ENCODE results near the gene BMI1. TPM values are rescaled to one million over a fixed set of nuclear protein-coding genes. Genes with fewer than 3 reads are reported as not detected.

BMI1 gene
- total RNA-seq, 1 experiment from 2014 or later: 85.2 TPM

DNA sequence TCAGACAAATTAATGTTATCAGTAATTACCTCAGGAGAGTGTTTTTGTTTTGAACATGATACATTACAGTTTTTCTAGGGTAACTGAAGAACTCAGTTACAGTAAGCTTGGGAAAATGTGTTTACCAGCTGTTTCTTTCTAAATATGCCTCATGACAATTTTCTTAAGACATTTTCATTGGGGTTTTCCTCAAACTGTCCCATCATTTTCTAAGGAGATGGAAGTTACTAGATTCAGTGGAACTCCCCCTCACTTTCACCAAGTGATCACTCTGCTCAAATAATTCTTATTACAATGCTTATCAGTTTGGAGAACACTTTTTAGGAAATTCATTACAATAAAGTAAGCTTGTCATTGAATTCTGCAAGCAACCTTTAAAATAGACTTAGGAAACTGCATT is 18.0 kb downstream of the BMI1 start:
- BruUV-seq (replicated peaks): no TSS peak
- TF ChIP-seq EZH2 (IDR thresholded peaks at IDR 0.05; ENCODE audit: borderline replicate concordance, low read depth, low read length, poor library complexity, severe bottlenecking): no peak
- TF ChIP-seq, protein P1, sequence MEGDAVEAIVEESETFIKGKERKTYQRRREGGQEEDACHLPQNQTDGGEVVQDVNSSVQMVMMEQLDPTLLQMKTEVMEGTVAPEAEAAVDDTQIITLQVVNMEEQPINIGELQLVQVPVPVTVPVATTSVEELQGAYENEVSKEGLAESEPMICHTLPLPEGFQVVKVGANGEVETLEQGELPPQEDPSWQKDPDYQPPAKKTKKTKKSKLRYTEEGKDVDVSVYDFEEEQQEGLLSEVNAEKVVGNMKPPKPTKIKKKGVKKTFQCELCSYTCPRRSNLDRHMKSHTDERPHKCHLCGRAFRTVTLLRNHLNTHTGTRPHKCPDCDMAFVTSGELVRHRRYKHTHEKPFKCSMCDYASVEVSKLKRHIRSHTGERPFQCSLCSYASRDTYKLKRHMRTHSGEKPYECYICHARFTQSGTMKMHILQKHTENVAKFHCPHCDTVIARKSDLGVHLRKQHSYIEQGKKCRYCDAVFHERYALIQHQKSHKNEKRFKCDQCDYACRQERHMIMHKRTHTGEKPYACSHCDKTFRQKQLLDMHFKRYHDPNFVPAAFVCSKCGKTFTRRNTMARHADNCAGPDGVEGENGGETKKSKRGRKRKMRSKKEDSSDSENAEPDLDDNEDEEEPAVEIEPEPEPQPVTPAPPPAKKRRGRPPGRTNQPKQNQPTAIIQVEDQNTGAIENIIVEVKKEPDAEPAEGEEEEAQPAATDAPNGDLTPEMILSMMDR (conservative IDR thresholded peaks at IDR 0.05; ENCODE audit: low read depth, low read length): no peak
- H3K4me1 ChIP-seq (ENCODE audit: insufficient read depth, low read length, poor library complexity, severe bottlenecking): peaks cover 22% of the 10 kb centered on the region
- intact Hi-C loops (cut with micrococcal nuclease; ENCODE audit: unreplicated experiment): no loop called here
- DNase-seq (ENCODE audit: low spot score): no peak
- ChIA-PET POLR2A (ENCODE audit: low non-redundant PET) (interaction anchor here (0.6 kb wide), 1 partner anchor 71 kb away, joined by 3 read pairs; no protein-coding TSS in a partner anchor), CTCF (no interaction called here)
- H3K9me3 ChIP-seq (ENCODE audit: low read depth, low read length, poor library complexity, severe bottlenecking): no peaks in the 10 kb centered on the region
- H3K27me3 ChIP-seq (replicated peaks; ENCODE audit: insufficient read depth, low read depth, low read length, poor library complexity): peaks cover 61% of the 10 kb centered on the region
- H3K36me3 ChIP-seq (ENCODE audit: insufficient read depth, low read length, poor library complexity, severe bottlenecking): no peaks in the 10 kb centered on the region
- H3K27ac ChIP-seq (ENCODE audit: low read depth, low read length, poor library complexity, severe bottlenecking): no peak overlapping the region
- H3K4me3 ChIP-seq (ENCODE audit: low read depth, low read length, poor library complexity, severe bottlenecking): no peak overlapping the region

GRCh38 chr10:22339761-22340328 is 18.9 kb downstream of the BMI1 start:
- ChIA-PET POLR2A (ENCODE audit: low non-redundant PET) (interaction anchor here (0.6 kb wide), 3 partner anchors 71 to 368 kb away, joined by 3 to 13 read pairs (median 3); no protein-coding TSS in a partner anchor), CTCF (no interaction called here)
- Histone ChIP-seq H3K27me3 (replicated peaks; ENCODE audit: insufficient read depth, low read depth, low read length, poor library complexity) (peaks cover 71% of the 10 kb centered on the region), H3K4me1 (ENCODE audit: insufficient read depth, low read length, poor library complexity, severe bottlenecking) (peaks cover 22% of the 10 kb centered on the region), H3K9me3 (ENCODE audit: low read depth, low read length, poor library complexity, severe bottlenecking) (no peaks in the 10 kb centered on the region), H3K36me3 (ENCODE audit: insufficient read depth, low read length, poor library complexity, severe bottlenecking) (no peaks in the 10 kb centered on the region), H3K4me3 (ENCODE audit: low read depth, low read length, poor library complexity, severe bottlenecking) (peak overlapping the region; percentile 73), H3K27ac (ENCODE audit: low read depth, low read length, poor library complexity, severe bottlenecking) (peak overlapping the region; percentile 92)
- TF ChIP-seq, protein P1 (conservative IDR thresholded peaks at IDR 0.05; ENCODE audit: low read depth, low read length): no peak
- no peak for TF ChIP-seq EZH2 (IDR thresholded peaks at IDR 0.05; ENCODE audit: borderline replicate concordance, low read depth, low read length, poor library complexity, severe bottlenecking)
- DNase-seq (ENCODE audit: low spot score): no peak
- no TSS peak for BruUV-seq (replicated peaks)
- intact Hi-C loops (cut with micrococcal nuclease; ENCODE audit: unreplicated experiment): loop anchor here (10.0 kb wide), 1 partner anchor 645 kb away; no protein-coding TSS in a partner anchor

- H3K4me1 ChIP-seq (ENCODE audit: insufficient read depth, low read length, poor library complexity, severe bottlenecking): peaks cover 22% of the 10 kb centered on the region
- peaks cover 78% of the 10 kb centered on the region for H3K27me3 ChIP-seq (replicated peaks; ENCODE audit: insufficient read depth, low read depth, low read length, poor library complexity)
- no peak for TF ChIP-seq EZH2 (IDR thresholded peaks at IDR 0.05; ENCODE audit: borderline replicate concordance, low read depth, low read length, poor library complexity, severe bottlenecking)
- TF ChIP-seq, protein P1 (conservative IDR thresholded peaks at IDR 0.05; ENCODE audit: low read depth, low read length): no peak
- intact Hi-C loops (cut with micrococcal nuclease; ENCODE audit: unreplicated experiment): loop anchor here (10.0 kb wide), 1 partner anchor 644 kb away; no protein-coding TSS in a partner anchor
- H3K9me3 ChIP-seq (ENCODE audit: low read depth, low read length, poor library complexity, severe bottlenecking): no peaks in the 10 kb centered on the region
- BruUV-seq (replicated peaks): no TSS peak
- CTCF ChIA-PET: no interaction called here
- DNase-seq (ENCODE audit: low spot score): peak; percentile 90
- H3K27ac ChIP-seq (ENCODE audit: low read depth, low read length, poor library complexity, severe bottlenecking): peak overlapping the region; percentile 92
- POLR2A ChIA-PET (ENCODE audit: low non-redundant PET): interaction anchor here (0.6 kb wide), 2 partner anchors 77 to 367 kb away, joined by 3 to 13 read pairs; no protein-coding TSS in a partner anchor
- H3K4me3 ChIP-seq (ENCODE audit: low read depth, low read length, poor library complexity, severe bottlenecking): peak overlapping the region; percentile 73
- no peaks in the 10 kb centered on the region for H3K36me3 ChIP-seq (ENCODE audit: insufficient read depth, low read length, poor library complexity, severe bottlenecking)
Measured at GRCh38 chr10:22340329-22341189, 19.7 kb downstream of the BMI1 start.

Measured in A673 (cell line).